GM23338 (cell line): Measurements from ENCODE around the gene GUCY1B1. TPM values are rescaled to one million over a fixed set of nuclear protein-coding genes. Genes with fewer than 3 reads are reported as not detected.

Source experiments
- ATAC-seq: fragments of 200-7000 bp; cut with Tn5 transposase; 3 replicates; pipeline ENCODE4 v1.9.1; 2020
- DNase-seq: peaks from one replicate; pipeline ENCODE4 v3.0.0-alpha.2; 2015; ENCODE audit warnings: low spot score
- H2AFZ ChIP-seq: fragments of 200-600 bp; sonication (generic); 2 replicates; pipeline ENCODE4 v1.8.0; 2016; ENCODE audit warnings: antibody characterized with exemption, mild to moderate bottlenecking, moderate library complexity
- H3F3A ChIP-seq: fragments of 200-600 bp; sonication (generic); replicated peaks from 2 replicates; pipeline ENCODE4 v1.8.0; 2017; ENCODE audit warnings: antibody characterized with exemption, mixed run types, low read depth
- H3K27ac ChIP-seq: fragments of 200-600 bp; sonication (generic); 2 replicates; pipeline ENCODE4 v1.6.1; 2016; ENCODE audit warnings: low read depth
- H3K27me3 ChIP-seq: fragments of 200-600 bp; sonication (generic); 2 replicates; pipeline ENCODE4 v1.8.0; 2016; ENCODE audit warnings: mild to moderate bottlenecking, mixed run types, moderate library complexity; ENCODE audit not compliant: insufficient read depth
- H3K36me3 ChIP-seq: fragments of 200-600 bp; sonication (generic); 2 replicates; pipeline ENCODE4 v1.8.0; 2016; ENCODE audit warnings: mild to moderate bottlenecking; ENCODE audit not compliant: insufficient read depth
- H3K4me1 ChIP-seq: fragments of 200-600 bp; sonication (generic); 2 replicates; pipeline ENCODE4 v1.8.0; 2016; ENCODE audit warnings: mild to moderate bottlenecking, moderate library complexity; ENCODE audit not compliant: insufficient read depth
- H3K4me2 ChIP-seq: fragments of 200-600 bp; sonication (generic); 2 replicates; pipeline ENCODE4 v1.7.1; 2017; ENCODE audit warnings: mixed run types
- H3K4me3 ChIP-seq: fragments of 200-600 bp; sonication (generic); 2 replicates; pipeline ENCODE4 v1.6.1; 2016; ENCODE audit warnings: mixed run types
- H3K79me2 ChIP-seq: fragments of 200-600 bp; sonication (generic); replicated peaks from 2 replicates; pipeline ENCODE4 v1.8.0; 2017; ENCODE audit warnings: mild to moderate bottlenecking; ENCODE audit not compliant: insufficient read depth
- H3K9me2 ChIP-seq: fragments of 200-600 bp; sonication (generic); 2 replicates; pipeline ENCODE4 v1.8.0; 2017; ENCODE audit not compliant: insufficient read depth
- H4K20me1 ChIP-seq: fragments of 200-600 bp; sonication (generic); replicated peaks from 2 replicates; pipeline ENCODE4 v1.8.0; 2017; ENCODE audit warnings: mild to moderate bottlenecking; ENCODE audit not compliant: insufficient read depth
- H3K27ac Mint-ChIP-seq: 2 replicates; pipeline ENCODE4 v1.8.0; 2020; ENCODE audit warnings: inconsistent platforms, mild to moderate bottlenecking, moderate library complexity, mixed read lengths
- H3K27me3 Mint-ChIP-seq: 3 replicates; pipeline ENCODE4 v1.8.0; 2022; ENCODE audit warnings: low read depth, mild to moderate bottlenecking, moderate library complexity, mixed read lengths, inconsistent platforms; ENCODE audit not compliant: insufficient read depth, poor library complexity
- H3K36me3 Mint-ChIP-seq: 3 replicates; pipeline ENCODE4 v1.8.0; 2021; ENCODE audit warnings: low read depth, mild to moderate bottlenecking, inconsistent platforms, moderate library complexity, mixed read lengths
- H3K4me1 Mint-ChIP-seq: 3 replicates; pipeline ENCODE4 v1.8.0; 2020; ENCODE audit warnings: mild to moderate bottlenecking, inconsistent platforms, mixed read lengths
- H3K4me3 Mint-ChIP-seq: 3 replicates; pipeline ENCODE4 v1.8.0; 2021; ENCODE audit warnings: moderate library complexity, mild to moderate bottlenecking, inconsistent platforms, mixed read lengths
- H3K9me3 Mint-ChIP-seq: 3 replicates; pipeline ENCODE4 v1.8.0; 2020; ENCODE audit warnings: moderate library complexity, mild to moderate bottlenecking, inconsistent platforms, mixed read lengths
- CREB1 ChIP-seq: fragments of 250-450 bp; sonication (Bioruptor Pico); IDR thresholded peaks from 2 replicates; pipeline ENCODE4 v1.5.0; 2020; ENCODE audit warnings: low read depth, mild to moderate bottlenecking, moderate library complexity
- EZH2 ChIP-seq: fragments of 200-600 bp; sonication (generic); IDR thresholded peaks from one replicate; pipeline ENCODE4 v1.8.0; 2017; ENCODE audit warnings: antibody characterized with exemption, mild to moderate bottlenecking, low read depth; ENCODE audit not compliant: unreplicated experiment
- EZH2phosphoT487 ChIP-seq: fragments of 200-600 bp; sonication (generic); IDR thresholded peaks from one replicate; pipeline ENCODE4 v1.8.1; 2018; ENCODE audit warnings: antibody characterized with exemption; ENCODE audit not compliant: unreplicated experiment
- JUNB ChIP-seq: IDR thresholded peaks from one replicate; pipeline ENCODE4 v1.6.1; 2016; ENCODE audit warnings: antibody characterized with exemption; ENCODE audit not compliant: unreplicated experiment
- NANOG ChIP-seq: IDR thresholded peaks from 2 replicates; pipeline ENCODE4 v1.6.1; 2016; ENCODE audit warnings: antibody characterized with exemption, borderline replicate concordance
- STAT1 ChIP-seq: IDR thresholded peaks from one replicate; pipeline ENCODE4 v1.6.1; 2016; ENCODE audit warnings: antibody characterized with exemption; ENCODE audit not compliant: unreplicated experiment
- ZNF114 ChIP-seq: fragments of 250-450 bp; sonication (Bioruptor Pico); IDR thresholded peaks from 2 replicates; pipeline ENCODE4 v1.5.0; 2020; ENCODE audit warnings: mild to moderate bottlenecking, moderate library complexity
- ZNF331 ChIP-seq: fragments of 250-450 bp; sonication (Bioruptor Pico); IDR thresholded peaks from 2 replicates; pipeline ENCODE4 v1.5.0; 2020; ENCODE audit warnings: low read depth, mild to moderate bottlenecking, moderate library complexity
- polyA plus RNA-seq: library from polyadenylated mRNA; unstranded; fragments of >200 nt; fragmentation: Nextera tagmentation; extraction: Ambion mirVana; gene quantifications from 2 replicates; pipeline ENCODE4 v1.2.1, GENCODE V29; 2016
- total RNA-seq: library from RNA; depleted of rRNA; stranded (reverse); fragments of >200 nt; shearing (Covaris generic); gene quantifications from 2 replicates; pipeline ENCODE4 v1.2.3, GENCODE V29; 2014
- TF ChIP-seq, protein P1 (sequence below), 2 experiments: fragments of 200-600 bp in 1 of 2; sonication (generic) in 1 of 2; conservative IDR thresholded peaks; 2 replicates each; pipeline versions ENCODE4 v1.5.1 to v1.6.1; 2016 to 2017; ENCODE audit warnings: antibody characterized with exemption in 2 of 2, low read depth in 2 of 2, mild to moderate bottlenecking in 2 of 2, moderate library complexity in 1 of 2
- TF ChIP-seq, protein P2 (sequence below): IDR thresholded peaks from 2 replicates; pipeline ENCODE4 v1.6.1; 2016; ENCODE audit warnings: antibody characterized with exemption
- TF ChIP-seq, protein P3 (sequence below): fragments of 250-450 bp; sonication (Bioruptor Pico); IDR thresholded peaks from 2 replicates; pipeline ENCODE4 v1.5.0; 2020; ENCODE audit warnings: mild to moderate bottlenecking, moderate library complexity

Gene GUCY1B1
- total and polyA plus RNA-seq, 2 experiments from 2014 or later: 2.6 to 4.3 TPM

DNA sequence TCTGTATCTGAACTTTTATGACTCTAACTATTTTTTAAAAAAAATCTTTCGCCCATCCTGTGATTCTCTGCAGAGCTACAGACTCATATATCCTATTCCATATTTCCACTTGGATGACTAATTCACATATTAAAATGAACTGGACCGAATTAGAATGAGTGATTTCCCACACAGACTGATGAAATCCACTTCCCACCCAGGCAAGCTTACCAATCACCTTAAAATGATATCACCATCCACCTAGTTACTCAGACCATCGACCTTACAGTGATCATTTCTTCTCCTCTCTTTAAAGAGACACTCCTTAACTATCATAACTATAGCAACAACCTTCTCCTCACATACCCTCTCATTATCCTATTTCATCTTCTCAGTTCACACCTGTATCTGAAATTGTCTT is 34.1 kb upstream of the GUCY1B1 start (continued):
- TF ChIP-seq, protein P1, sequence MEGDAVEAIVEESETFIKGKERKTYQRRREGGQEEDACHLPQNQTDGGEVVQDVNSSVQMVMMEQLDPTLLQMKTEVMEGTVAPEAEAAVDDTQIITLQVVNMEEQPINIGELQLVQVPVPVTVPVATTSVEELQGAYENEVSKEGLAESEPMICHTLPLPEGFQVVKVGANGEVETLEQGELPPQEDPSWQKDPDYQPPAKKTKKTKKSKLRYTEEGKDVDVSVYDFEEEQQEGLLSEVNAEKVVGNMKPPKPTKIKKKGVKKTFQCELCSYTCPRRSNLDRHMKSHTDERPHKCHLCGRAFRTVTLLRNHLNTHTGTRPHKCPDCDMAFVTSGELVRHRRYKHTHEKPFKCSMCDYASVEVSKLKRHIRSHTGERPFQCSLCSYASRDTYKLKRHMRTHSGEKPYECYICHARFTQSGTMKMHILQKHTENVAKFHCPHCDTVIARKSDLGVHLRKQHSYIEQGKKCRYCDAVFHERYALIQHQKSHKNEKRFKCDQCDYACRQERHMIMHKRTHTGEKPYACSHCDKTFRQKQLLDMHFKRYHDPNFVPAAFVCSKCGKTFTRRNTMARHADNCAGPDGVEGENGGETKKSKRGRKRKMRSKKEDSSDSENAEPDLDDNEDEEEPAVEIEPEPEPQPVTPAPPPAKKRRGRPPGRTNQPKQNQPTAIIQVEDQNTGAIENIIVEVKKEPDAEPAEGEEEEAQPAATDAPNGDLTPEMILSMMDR (conservative IDR thresholded peaks at IDR 0.05; ENCODE audit: low read depth in 2 of 2): no peak
- no peak for TF ChIP-seq ZNF331 (CRISPR knock-in tag)

DNA sequence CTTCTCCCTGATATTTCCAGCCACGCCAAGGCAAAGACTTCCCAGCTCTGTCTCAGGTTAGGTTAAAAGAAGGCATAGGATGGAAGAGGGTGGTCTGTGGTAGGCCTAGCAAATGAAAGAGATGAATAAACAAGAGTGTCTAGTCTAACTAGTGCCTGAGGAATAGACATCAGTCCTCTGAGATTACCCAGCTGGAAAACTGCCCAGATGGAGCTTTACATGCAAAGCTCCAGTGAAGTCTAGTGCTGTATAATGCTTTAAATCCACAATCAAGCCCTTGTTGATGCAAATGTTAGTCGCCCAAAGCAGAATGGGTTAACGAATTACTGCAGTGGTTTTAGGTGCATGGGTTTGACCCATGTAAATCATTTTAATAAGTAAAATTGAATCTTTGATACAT is 24.8 kb upstream of the GUCY1B1 start:
- H3F3A ChIP-seq: no peaks in the 10 kb centered on the region
- no peak overlapping the region for H3K4me2 ChIP-seq
- H3K4me3 ChIP-seq: no peak overlapping the region
- H3K27me3 ChIP-seq: no peaks in the 10 kb centered on the region
- Mint-ChIP-seq H3K9me3 (no peaks in the 10 kb centered on the region), H3K4me1 (no peaks in the 10 kb centered on the region), H3K4me3 (no peak overlapping the region), H3K36me3 (no peaks in the 10 kb centered on the region), H3K27me3 (no peaks in the 10 kb centered on the region), H3K27ac (no peak overlapping the region)
- no peaks in the 10 kb centered on the region for H3K79me2 ChIP-seq
- H3K4me1 ChIP-seq: no peaks in the 10 kb centered on the region
- DNase-seq (no peak), ATAC-seq (no peak)
- peaks cover 3% of the 10 kb centered on the region for H3K9me2 ChIP-seq
- H2AFZ ChIP-seq: no peak overlapping the region
- H3K36me3 ChIP-seq: no peaks in the 10 kb centered on the region
- no peak overlapping the region for H3K27ac ChIP-seq
- H4K20me1 ChIP-seq: no peaks in the 10 kb centered on the region
- TF ChIP-seq, protein P2, sequence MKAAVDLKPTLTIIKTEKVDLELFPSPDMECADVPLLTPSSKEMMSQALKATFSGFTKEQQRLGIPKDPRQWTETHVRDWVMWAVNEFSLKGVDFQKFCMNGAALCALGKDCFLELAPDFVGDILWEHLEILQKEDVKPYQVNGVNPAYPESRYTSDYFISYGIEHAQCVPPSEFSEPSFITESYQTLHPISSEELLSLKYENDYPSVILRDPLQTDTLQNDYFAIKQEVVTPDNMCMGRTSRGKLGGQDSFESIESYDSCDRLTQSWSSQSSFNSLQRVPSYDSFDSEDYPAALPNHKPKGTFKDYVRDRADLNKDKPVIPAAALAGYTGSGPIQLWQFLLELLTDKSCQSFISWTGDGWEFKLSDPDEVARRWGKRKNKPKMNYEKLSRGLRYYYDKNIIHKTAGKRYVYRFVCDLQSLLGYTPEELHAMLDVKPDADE: no peak
- TF ChIP-seq STAT1 (no peak), CREB1 (CRISPR knock-in tag) (no peak), ZNF331 (CRISPR knock-in tag) (no peak), NANOG (no peak), EZH2 (no peak), JUNB (no peak), EZH2phosphoT487 (no peak), ZNF114 (CRISPR knock-in tag) (no peak)
- TF ChIP-seq, protein P1 (conservative IDR thresholded peaks at IDR 0.05; ENCODE audit: low read depth in 2 of 2): no peak
- TF ChIP-seq, protein P3, sequence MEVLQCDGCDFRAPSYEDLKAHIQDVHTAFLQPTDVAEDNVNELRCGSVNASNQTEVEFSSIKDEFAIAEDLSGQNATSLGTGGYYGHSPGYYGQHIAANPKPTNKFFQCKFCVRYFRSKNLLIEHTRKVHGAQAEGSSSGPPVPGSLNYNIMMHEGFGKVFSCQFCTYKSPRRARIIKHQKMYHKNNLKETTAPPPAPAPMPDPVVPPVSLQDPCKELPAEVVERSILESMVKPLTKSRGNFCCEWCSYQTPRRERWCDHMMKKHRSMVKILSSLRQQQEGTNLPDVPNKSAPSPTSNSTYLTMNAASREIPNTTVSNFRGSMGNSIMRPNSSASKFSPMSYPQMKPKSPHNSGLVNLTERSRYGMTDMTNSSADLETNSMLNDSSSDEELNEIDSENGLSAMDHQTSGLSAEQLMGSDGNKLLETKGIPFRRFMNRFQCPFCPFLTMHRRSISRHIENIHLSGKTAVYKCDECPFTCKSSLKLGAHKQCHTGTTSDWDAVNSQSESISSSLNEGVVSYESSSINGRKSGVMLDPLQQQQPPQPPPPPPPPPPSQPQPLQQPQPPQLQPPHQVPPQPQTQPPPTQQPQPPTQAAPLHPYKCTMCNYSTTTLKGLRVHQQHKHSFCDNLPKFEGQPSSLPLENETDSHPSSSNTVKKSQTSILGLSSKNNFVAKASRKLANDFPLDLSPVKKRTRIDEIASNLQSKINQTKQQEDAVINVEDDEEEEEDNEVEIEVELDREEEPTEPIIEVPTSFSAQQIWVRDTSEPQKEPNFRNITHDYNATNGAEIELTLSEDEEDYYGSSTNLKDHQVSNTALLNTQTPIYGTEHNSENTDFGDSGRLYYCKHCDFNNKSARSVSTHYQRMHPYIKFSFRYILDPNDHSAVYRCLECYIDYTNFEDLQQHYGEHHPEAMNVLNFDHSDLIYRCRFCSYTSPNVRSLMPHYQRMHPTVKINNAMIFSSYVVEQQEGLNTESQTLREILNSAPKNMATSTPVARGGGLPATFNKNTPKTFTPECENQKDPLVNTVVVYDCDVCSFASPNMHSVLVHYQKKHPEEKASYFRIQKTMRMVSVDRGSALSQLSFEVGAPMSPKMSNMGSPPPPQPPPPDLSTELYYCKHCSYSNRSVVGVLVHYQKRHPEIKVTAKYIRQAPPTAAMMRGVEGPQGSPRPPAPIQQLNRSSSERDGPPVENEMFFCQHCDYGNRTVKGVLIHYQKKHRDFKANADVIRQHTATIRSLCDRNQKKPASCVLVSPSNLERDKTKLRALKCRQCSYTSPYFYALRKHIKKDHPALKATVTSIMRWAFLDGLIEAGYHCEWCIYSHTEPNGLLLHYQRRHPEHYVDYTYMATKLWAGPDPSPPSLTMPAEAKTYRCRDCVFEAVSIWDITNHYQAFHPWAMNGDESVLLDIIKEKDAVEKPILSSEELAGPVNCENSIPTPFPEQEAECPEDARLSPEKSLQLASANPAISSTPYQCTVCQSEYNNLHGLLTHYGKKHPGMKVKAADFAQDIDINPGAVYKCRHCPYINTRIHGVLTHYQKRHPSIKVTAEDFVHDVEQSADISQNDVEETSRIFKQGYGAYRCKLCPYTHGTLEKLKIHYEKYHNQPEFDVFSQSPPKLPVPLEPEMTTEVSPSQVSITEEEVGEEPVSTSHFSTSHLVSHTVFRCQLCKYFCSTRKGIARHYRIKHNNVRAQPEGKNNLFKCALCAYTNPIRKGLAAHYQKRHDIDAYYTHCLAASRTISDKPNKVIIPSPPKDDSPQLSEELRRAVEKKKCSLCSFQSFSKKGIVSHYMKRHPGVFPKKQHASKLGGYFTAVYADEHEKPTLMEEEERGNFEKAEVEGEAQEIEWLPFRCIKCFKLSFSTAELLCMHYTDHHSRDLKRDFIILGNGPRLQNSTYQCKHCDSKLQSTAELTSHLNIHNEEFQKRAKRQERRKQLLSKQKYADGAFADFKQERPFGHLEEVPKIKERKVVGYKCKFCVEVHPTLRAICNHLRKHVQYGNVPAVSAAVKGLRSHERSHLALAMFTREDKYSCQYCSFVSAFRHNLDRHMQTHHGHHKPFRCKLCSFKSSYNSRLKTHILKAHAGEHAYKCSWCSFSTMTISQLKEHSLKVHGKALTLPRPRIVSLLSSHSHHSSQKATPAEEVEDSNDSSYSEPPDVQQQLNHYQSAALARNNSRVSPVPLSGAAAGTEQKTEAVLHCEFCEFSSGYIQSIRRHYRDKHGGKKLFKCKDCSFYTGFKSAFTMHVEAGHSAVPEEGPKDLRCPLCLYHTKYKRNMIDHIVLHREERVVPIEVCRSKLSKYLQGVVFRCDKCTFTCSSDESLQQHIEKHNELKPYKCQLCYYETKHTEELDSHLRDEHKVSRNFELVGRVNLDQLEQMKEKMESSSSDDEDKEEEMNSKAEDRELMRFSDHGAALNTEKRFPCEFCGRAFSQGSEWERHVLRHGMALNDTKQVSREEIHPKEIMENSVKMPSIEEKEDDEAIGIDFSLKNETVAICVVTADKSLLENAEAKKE (CRISPR knock-in tag): no peak
